HFF-Myc (cell line): ENCODE data around the gene RBP3.

Experiments used
- DNase-seq: peaks from one replicate; pipeline ENCODE4 v3.0.0-alpha.2; 2011; ENCODE audit warnings: low read depth; ENCODE audit errors: extremely low read depth
- H3K4me3 ChIP-seq: replicated peaks from 2 replicates; pipeline ENCODE4 v1.5.1; 2011; ENCODE audit warnings: low read depth, mild to moderate bottlenecking, control low read depth, low read length
- CTCF ChIP-seq: IDR thresholded peaks from 2 replicates; pipeline ENCODE4 v1.5.1; 2012; ENCODE audit warnings: mild to moderate bottlenecking, low read depth, low read length, control low read depth; ENCODE audit errors: missing control alignments

RBP3 gene

GRCh38 chr10:47370015-47370767 lies 22.0 kb downstream of the RBP3 start:
- H3K4me3 ChIP-seq = no peak overlapping the region
- TF ChIP-seq CTCF = no peak
- DNase-seq = no peak

GRCh38 chr10:47370878-47371277 lies 22.7 kb downstream of the RBP3 start:
- no peak for DNase-seq
- no peak overlapping the region for H3K4me3 ChIP-seq
- no peak for TF ChIP-seq CTCF

GRCh38 chr10:47371629-47372485 lies 23.7 kb downstream of the RBP3 start:
- DNase-seq = no peak
- H3K4me3 ChIP-seq = no peak overlapping the region
- no peak for TF ChIP-seq CTCF

GRCh38 chr10:47372726-47373125 lies 24.6 kb downstream of the RBP3 start:
- no peak for DNase-seq
- no peak for TF ChIP-seq CTCF

GRCh38 chr10:47374611-47375536 lies 26.7 kb downstream of the RBP3 start:
- TF ChIP-seq CTCF = no peak
- no peak for DNase-seq
- H3K4me3 ChIP-seq = no peak overlapping the region

More at GRCh38 chr10:47372726-47373125, 24.6 kb downstream of the RBP3 start:
- H3K4me3 ChIP-seq = no peak overlapping the region

GRCh38 chr10:47376522-47377220 lies 28.5 kb downstream of the RBP3 start:
- H3K4me3 ChIP-seq = no peak overlapping the region
- DNase-seq = no peak
- TF ChIP-seq CTCF = no peak
